AG09309 (cell line): ENCODE data around the gene GUCA2A.

Experiments used
- DNase-seq: peaks from one replicate; pipeline ENCODE4 v3.0.0-alpha.2; 2010; ENCODE audit warnings: low read depth
- H3K4me3 ChIP-seq: 2 replicates; pipeline ENCODE4 v1.5.1; 2011; ENCODE audit warnings: mild to moderate bottlenecking, low read depth, low read length, moderate library complexity; ENCODE audit not compliant: control insufficient read depth
- CTCF ChIP-seq: IDR thresholded peaks from 2 replicates; pipeline ENCODE4 v1.5.1; 2011; ENCODE audit warnings: mild to moderate bottlenecking, low read depth, low read length, inconsistent platforms; ENCODE audit not compliant: insufficient read depth, control insufficient read depth; ENCODE audit errors: missing control alignments

The GUCA2A gene

GRCh38 chr1:42155362-42155761 is 9.2 kb downstream of the GUCA2A start:
- no peak for DNase-seq
- H3K4me3 ChIP-seq, result no peak overlapping the region
- no peak for TF ChIP-seq CTCF

GRCh38 chr1:42154685-42155084 is 9.9 kb downstream of the GUCA2A start:
- TF ChIP-seq CTCF, result no peak
- DNase-seq, result no peak
- no peak overlapping the region for H3K4me3 ChIP-seq

DNA sequence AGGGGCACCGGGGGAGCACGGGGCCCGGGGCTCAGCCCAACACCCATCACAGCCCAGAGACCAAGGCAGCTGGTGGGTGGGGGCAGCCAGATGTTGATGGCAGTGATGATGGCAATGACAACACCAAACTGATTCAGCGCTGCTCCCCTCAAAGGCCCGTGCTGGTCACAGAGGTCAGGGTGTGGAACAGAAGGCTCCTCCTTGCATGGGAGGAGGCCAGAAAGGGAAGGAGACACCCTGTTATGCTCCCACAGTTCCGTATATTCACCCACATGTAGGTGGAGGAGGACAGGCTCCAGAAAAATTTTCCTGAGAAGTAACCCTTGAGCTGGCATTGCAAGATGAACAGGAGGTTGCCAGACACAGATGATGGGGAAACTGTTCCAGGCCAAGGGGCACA is 10.9 kb downstream of the GUCA2A start:
- no peak overlapping the region for H3K4me3 ChIP-seq
- no peak for TF ChIP-seq CTCF

DNA sequence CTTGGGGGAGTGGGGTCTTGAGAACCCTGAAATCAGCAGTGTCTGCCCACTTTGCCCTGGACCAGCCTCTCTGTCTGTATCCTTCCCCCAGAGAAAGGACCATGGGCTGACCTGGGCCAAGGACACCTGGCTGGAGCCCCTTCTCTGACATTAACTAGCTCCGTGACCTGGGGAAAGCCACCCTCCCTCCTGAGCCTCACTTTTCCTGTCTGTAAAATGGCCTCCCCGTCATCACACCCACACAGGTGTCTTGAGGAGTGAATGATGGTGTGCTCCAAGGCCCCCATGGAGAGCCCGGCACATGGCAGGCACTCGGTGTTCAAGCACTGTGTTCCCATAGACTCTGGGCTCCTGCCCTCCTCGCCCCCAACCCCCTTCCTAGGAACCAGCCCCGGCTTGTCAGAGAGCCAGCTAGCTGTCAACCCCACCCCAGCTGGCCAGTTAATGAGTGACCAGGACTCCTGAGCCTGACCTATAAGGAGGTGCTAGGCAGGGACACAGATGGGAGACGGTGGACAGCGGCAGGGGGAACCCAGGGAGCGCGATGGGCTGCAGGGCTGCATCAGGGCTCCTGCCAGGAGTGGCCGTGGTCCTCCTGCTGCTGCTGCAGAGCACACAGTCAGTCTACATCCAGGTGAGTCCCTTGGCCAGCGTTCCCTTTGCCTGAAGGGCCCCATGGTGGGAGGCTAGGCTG is 11.5 kb downstream of the GUCA2A start, which contains the start of gene GUCA2B:
GUCA2B (plus strand) TSS at position 504 of the 694 bp plus-strand sequence; CDS start at position 545, 41 bp downstream.
- no peak within 1 kb of the TSS for H3K4me3 ChIP-seq
- DNase-seq, result no peak
- no peak for TF ChIP-seq CTCF

More for the DNA sequence above, 10.9 kb downstream of the GUCA2A start:
- no peak for DNase-seq

GRCh38 chr1:42152119-42152518 is 12.4 kb downstream of the GUCA2A start:
- TF ChIP-seq CTCF, result no peak
- H3K4me3 ChIP-seq, result no peak overlapping the region
- no peak for DNase-seq

GRCh38 chr1:42150651-42151050 is 13.9 kb downstream of the GUCA2A start:
- no peak for DNase-seq
- no peak for TF ChIP-seq CTCF
- no peak overlapping the region for H3K4me3 ChIP-seq
